AG10803 (cell line): ENCODE measurements around the gene UNC13A.

Experiments used
- DNase-seq: peaks from one replicate; pipeline ENCODE4 v3.0.0; 2010; ENCODE audit warnings: low read depth
- H3K4me3 ChIP-seq: 2 replicates; pipeline ENCODE4 v1.5.1; 2011; ENCODE audit warnings: mild to moderate bottlenecking, low read length, control low read depth
- TF ChIP-seq, protein P1 (sequence below): conservative IDR thresholded peaks from 2 replicates; pipeline ENCODE4 v1.5.1; 2011; ENCODE audit warnings: mild to moderate bottlenecking, low read length, control low read depth, inconsistent platforms

The UNC13A gene

DNA sequence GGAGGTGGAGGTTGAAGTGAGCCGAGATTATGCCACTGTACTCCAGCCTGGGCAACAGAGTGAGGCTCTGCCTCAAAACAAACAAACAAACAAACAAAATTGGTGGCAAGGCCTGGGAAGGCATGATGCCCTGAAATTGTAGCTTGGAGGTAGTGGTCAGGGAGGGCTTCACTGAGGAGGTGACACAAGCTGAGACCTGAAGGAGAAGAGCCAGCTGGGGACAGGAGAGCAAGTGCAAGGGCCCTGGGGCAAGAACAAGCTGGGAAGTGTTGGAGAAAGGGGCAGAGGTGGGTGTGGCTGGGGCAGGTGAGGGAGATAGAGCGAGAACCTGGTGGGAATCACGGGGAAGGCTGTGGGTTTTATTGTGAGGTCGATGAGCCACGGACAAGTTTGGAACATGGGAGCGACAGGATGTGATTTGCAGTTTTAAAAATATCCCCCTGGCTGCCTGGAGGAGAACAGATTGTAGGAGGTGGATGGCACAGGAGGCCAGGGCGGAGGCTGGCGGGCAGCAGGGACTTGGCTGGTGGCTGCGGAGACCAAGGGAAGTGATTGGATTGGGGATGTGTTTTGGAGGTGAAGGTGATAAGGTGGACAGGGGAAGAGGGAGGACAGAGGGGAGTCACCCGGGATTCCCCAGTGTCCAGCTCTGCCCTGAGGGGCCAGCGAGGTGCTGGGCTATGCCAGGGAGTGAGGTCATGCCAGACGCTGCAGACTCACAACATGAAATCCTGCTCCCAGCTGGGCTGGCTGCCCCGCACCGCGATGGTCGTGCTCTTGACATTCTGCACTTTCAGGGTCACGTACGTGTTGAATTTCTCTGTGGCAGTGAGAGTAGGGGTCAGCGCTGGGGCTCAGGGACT, 14.0 kb downstream of the UNC13A start:
- no peak for DNase-seq
- TF ChIP-seq, protein P1, sequence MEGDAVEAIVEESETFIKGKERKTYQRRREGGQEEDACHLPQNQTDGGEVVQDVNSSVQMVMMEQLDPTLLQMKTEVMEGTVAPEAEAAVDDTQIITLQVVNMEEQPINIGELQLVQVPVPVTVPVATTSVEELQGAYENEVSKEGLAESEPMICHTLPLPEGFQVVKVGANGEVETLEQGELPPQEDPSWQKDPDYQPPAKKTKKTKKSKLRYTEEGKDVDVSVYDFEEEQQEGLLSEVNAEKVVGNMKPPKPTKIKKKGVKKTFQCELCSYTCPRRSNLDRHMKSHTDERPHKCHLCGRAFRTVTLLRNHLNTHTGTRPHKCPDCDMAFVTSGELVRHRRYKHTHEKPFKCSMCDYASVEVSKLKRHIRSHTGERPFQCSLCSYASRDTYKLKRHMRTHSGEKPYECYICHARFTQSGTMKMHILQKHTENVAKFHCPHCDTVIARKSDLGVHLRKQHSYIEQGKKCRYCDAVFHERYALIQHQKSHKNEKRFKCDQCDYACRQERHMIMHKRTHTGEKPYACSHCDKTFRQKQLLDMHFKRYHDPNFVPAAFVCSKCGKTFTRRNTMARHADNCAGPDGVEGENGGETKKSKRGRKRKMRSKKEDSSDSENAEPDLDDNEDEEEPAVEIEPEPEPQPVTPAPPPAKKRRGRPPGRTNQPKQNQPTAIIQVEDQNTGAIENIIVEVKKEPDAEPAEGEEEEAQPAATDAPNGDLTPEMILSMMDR: no peak

GRCh38 chr19:17671906-17672305, 16.2 kb downstream of the UNC13A start:
- H3K4me3 ChIP-seq: no peak overlapping the region
- TF ChIP-seq, protein P1: no peak
- DNase-seq: peak; percentile 16

More for the DNA sequence above, 14.0 kb downstream of the UNC13A start:
- no peak overlapping the region for H3K4me3 ChIP-seq

- TF ChIP-seq, protein P1: no peak
- no peak overlapping the region for H3K4me3 ChIP-seq
- DNase-seq: no peak
Measured at GRCh38 chr19:17669419-17669818, 18.7 kb downstream of the UNC13A start.

DNA sequence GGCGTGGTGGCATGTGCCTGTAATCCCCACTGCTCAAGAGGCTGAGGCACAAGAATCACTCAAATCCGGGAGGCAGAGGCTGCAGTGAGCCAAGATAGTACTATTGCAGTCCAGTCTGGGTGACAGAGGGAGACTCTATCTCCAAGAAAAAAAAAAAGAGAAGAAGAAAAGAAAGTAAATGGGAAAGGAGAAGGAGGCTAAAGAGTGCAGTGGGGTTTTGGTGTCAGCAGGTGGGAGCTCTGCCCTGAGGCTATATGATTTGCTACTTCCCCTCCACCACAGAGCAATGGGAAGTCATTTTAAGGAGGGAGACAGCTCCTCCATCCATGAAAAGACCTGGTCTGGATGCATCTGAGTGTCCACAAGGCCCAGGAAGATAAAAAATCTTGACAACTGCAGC, 23.1 kb downstream of the UNC13A start:
- H3K4me3 ChIP-seq: no peak overlapping the region
- TF ChIP-seq, protein P1: no peak
- DNase-seq: no peak

DNA sequence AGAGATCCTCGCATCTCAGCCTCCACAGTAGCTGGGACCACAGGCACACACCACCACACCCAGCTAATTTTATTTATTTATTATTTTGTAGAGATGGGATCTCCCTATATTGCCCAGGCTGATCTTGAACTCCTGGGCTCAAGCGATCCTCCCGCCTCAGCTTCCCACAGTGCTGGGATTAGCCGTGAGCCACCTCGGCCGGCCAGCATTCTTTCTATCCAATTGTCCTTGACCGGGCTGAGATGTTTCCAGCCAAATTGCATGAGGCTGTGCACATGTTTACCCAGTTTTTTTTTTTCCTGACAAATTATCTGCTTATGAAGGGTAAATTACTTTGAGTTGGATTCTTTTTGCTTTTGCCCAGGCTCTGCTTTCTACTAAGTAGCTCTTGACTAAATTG, 28.2 kb downstream of the UNC13A start:
- DNase-seq: no peak
- TF ChIP-seq, protein P1: no peak
- H3K4me3 ChIP-seq: no peak overlapping the region

DNA sequence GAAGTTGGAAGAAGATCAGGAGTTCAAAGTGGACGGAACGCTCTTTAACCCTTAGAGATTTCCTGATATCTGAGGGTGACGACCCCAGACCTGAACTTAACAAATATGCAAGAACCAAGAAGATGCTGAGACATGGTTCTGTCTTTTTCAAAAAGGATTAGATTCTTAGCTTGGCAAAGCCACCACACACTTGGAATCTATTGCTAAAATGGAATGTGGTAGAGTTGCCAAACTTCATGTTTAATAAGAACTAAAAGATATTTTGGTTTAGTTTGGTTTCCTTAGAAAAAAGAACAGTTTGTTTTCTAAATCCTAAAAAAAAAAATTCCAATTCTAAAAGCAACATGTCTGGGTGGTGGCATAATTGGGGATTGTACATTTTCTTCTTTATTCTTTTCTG, 29.5 kb downstream of the UNC13A start:
- peak; percentile 49 for DNase-seq
- TF ChIP-seq, protein P1: no peak

GRCh38 chr19:17658240-17658639, 29.9 kb downstream of the UNC13A start:
- H3K4me3 ChIP-seq: no peak overlapping the region
- TF ChIP-seq, protein P1: no peak
- DNase-seq: no peak

More for the DNA sequence above, 29.5 kb downstream of the UNC13A start:
- H3K4me3 ChIP-seq: no peak overlapping the region
